T-helper 17 cell (primary cell): ENCODE results near the gene HOXA9. TPM values are rescaled to one million over a fixed set of nuclear protein-coding genes. Genes with fewer than 3 reads are reported as not detected.

Experiments
- ATAC-seq: fragments of 150-1000 bp; cut with Tn5 transposase; 2 replicates; pipeline ENCODE4 v1.10.0; 2021; ENCODE audit warnings: mild to moderate bottlenecking, moderate library complexity
- DNase-seq, 3 donors: peaks; one replicate each; pipeline versions ENCODE4 v3.0.0 to v3.0.0-alpha.2; 2020 to 2021
- H3K9me3 ChIP-seq: one replicate; pipeline ENCODE4 v1.7.0; 2013; ENCODE audit warnings: low read length, mild to moderate bottlenecking; ENCODE audit not compliant: control insufficient read depth, poor library complexity, severe bottlenecking
- H3K27ac Mint-ChIP-seq: one replicate; pipeline ENCODE4 v1.8.0; 2022; ENCODE audit warnings: mild to moderate bottlenecking, moderate library complexity, mixed read lengths
- H3K27me3 Mint-ChIP-seq: one replicate; pipeline ENCODE4 v1.8.0; 2022; ENCODE audit warnings: mixed read lengths
- H3K36me3 Mint-ChIP-seq: one replicate; pipeline ENCODE4 v1.8.0; 2022; ENCODE audit warnings: low read depth, mixed read lengths
- H3K4me1 Mint-ChIP-seq: one replicate; pipeline ENCODE4 v1.8.0; 2022; ENCODE audit warnings: mild to moderate bottlenecking, mixed read lengths
- H3K4me3 Mint-ChIP-seq: one replicate; pipeline ENCODE4 v1.8.0; 2022; ENCODE audit warnings: mild to moderate bottlenecking, moderate library complexity, mixed read lengths
- total RNA-seq, 4 donors: library from RNA in 2 of 4; stranded (reverse) in 2 of 4; gene quantifications; one replicate each; pipeline ENCODE4 v1.2.3 and lab custom pipeline; 2022 to 2026

The HOXA9 gene
- total RNA-seq, 2 donors from 2014 or later, result not detected

DNA sequence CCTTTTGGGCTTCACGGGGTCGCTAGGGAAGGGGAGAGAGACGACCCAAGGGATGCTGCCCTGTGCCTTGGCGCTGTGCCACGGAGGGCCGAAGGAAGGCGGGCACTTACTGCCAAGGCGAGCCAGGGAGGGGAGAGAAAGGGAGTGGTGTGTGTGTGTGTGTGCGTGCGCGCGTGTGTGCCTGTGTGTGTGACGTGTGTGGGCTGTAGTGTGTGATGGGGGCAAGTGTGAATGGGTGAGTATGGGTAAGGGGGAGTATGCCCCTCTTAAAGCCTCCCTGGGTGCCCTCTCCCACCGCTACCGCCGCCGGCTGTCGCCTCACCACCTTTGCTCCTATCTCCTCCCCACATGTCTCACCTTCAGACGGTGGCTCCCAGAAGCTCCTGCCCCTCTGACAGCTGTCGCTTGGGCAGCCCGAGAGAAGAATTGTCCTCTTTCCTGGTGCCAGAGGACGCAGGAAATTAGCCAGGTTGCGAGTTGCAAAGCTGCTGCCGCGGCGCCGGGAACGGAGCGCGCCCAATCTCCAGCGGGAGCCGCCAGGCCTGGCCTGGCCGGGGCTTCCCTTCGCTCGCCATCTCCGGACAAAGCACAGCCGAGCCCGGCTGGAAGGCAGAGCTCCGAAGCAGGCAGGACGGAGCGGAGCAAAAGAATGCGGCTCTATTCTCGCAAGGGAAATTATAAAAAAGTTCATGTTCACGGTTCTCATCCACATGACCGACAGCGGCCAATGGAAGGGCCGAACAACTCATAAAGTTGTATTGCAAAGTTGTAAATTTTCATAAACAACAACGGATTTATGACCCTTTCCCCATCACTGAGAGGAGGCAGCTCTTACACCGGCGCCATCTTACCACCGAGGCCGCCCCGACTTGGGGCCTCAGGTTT lies 13.2 kb downstream of the HOXA9 start, which contains the start of gene HOXA3:
TSS of gene HOXA3 (minus strand) at position 653 of the 885 bp plus-strand sequence. CDS start 41,943 bp downstream, outside the sequence.
- Mint-ChIP-seq H3K4me3 (peak within 1 kb of the TSS; percentile 85), H3K27me3 (peaks cover 90% of the 10 kb centered on the region), H3K4me1 (peaks cover 43% of the 10 kb centered on the region), H3K27ac (peak within 1 kb of the TSS; percentile 91), H3K36me3 (peaks cover 11% of the 10 kb centered on the region)
- ATAC-seq (no peak), DNase-seq (no peak)
- no peaks in the 10 kb centered on the region for H3K9me3 ChIP-seq

DNA sequence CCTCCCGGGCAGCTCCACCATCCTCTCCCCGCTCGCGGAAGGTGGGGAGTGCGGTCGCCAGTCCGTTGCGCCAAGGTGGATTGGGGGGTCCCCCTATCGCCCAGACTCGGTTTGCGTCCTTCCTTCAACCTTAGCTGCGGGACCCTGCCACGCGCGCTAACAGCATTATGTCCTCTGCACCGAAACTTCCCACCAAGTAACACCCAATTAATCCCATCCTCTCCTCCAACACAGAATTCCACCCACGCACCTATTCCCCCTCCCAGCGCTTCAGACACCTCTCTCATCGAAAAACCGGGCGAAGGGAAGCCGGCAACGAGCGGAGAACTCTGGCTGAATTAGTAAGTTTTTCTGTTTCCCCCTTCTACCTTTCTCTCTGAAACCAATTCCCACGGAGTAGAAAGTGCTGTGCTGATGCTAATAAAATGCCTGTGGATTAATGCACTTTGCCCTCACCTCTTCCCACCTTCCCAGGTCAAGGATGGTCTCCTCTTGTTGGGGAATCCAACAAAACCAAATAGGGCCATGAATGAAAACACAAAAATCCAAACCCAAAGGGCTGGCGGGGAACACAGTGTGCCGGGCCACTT lies 13.9 kb downstream of the HOXA9 start:
- H3K9me3 ChIP-seq, result no peaks in the 10 kb centered on the region
- Mint-ChIP-seq H3K27ac (peak overlapping the region; percentile 85), H3K4me3 (peak overlapping the region; percentile 85), H3K27me3 (peaks cover 93% of the 10 kb centered on the region), H3K4me1 (peaks cover 43% of the 10 kb centered on the region), H3K36me3 (peaks cover 13% of the 10 kb centered on the region)
- DNase-seq (no peak), ATAC-seq (no peak)

DNA sequence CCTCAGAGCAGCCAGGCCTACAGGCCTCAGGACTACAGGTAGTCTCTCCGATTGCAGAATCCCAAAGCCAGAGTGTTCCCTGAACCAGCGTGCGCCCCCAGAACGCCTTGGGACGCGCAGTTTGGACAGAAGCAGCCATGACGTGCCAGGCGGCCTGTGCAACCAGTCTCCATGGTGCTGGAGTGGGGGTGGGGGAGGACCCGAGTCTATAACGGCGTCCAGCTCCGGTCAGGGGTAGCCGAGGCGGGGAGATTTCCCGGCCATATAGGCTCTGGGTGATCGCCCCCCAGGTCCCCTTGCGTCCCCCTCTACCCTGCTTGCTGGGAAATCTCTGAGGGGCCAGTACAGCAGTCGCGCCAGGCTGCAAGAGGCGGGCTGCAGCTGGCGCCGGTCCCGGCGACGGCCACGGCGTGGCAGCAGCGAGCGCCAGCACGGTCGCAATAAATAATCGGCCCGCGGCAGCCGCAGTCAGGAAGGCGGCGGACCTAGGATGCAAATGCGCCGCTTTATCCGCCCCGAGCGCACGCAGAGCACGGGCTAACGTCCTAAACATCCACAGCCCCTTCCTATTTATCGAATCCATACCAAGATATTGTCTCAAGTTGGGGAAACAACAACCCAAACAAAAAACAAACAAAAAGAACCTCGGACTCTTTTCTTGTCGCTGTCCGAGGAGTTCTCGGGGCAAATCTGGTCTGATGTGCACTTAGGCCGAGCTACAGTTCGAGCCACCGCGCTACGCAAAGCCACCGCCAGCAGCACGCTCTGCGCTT lies 14.6 kb downstream of the HOXA9 start:
- peaks cover 43% of the 10 kb centered on the region for H3K4me1 Mint-ChIP-seq

DNA sequence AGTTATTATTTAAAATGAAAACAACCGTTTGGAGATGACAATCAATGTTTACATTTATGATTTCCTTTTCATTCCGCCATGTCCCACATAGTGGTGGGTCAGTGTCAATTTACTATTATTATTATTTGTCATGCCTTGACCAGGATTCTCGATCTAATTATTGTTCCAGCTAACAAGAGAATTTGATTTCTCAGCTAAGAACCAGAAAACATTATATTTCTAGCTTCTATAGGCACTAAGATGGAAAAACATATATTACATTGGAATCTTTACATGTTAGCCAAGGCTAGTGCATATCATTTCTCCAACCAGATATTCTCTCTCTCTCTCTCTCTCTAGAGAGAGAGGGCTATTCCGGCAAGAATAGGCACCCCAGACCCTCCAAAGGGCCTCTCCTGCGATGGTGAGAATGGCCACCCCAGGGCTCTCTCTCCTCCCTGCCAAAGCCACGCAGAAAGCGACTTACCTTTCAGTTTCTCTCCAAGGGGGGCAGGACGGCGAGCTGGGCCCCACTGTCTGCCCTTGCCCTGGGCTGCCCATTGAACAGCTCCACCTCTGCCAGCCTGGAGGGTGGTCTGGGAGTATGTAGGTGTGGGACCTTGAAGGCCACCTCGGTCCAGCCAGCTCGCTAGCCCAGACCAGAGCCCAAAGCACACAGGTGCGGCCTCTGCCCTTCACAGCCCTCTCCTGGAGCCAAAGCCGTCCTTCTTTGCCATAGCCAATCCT lies 15.3 kb downstream of the HOXA9 start:
- Mint-ChIP-seq H3K36me3 (peaks cover 14% of the 10 kb centered on the region), H3K4me3 (no peak overlapping the region), H3K4me1 (peaks cover 40% of the 10 kb centered on the region), H3K27me3 (peaks cover 94% of the 10 kb centered on the region), H3K27ac (no peak overlapping the region)
- ATAC-seq (no peak), DNase-seq (no peak)
- H3K9me3 ChIP-seq, result no peaks in the 10 kb centered on the region

More for the DNA sequence above, 14.6 kb downstream of the HOXA9 start:
- peaks cover 14% of the 10 kb centered on the region for H3K36me3 Mint-ChIP-seq
- peak overlapping the region; percentile 85 for H3K27ac Mint-ChIP-seq
- no peaks in the 10 kb centered on the region for H3K9me3 ChIP-seq
- H3K4me3 Mint-ChIP-seq, result peak overlapping the region; percentile 85
- H3K27me3 Mint-ChIP-seq, result peaks cover 94% of the 10 kb centered on the region
- ATAC-seq (peak; percentile 88), DNase-seq (peak; percentile 48 to 61 (median 56))

DNA sequence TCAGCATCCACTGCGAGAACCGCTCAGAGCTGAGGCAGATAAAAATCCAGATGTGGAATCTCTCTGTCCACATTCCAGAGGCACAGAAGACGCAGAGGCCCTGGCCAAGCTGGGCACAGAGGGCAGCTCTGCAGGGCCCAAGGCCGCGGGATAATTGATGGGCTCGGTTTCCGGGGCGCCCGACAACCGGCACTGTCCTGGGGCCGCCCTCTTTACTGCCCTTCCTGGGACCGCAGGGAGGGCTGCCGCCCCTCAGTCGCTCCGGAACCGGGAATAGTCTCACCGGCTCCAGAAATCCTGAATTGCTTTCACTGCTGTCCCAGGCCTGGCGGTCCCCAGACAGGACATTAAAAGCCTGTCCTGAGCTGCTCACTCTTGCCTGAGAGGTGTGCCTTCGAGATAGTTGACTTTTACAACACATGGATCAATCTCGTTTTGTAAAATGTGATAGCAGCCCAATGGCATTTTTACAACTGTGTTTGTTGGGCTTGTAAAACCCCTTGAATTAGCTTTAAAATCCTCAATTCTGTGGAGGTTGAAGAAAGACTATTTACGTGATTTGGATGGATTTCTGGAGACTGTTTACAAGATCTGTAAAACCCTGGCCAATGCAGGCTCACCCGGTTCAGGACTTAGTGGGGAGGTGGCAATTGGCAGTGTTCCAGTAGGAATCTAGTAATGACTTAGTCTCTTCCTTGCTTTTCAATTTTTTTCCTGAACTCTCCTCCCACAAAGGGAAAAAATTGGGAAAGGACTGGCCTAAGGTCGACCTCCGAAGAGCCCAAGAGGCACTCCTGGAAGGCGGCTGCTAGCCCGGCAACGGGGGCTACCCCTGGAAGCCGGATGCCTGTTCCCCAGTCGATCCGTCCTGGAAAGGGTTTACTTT lies 16.3 kb downstream of the HOXA9 start:
- Mint-ChIP-seq H3K4me3 (no peak overlapping the region), H3K36me3 (peaks cover 11% of the 10 kb centered on the region), H3K4me1 (peaks cover 32% of the 10 kb centered on the region), H3K27me3 (peaks cover 86% of the 10 kb centered on the region), H3K27ac (no peak overlapping the region)
- ATAC-seq, result no peak
- no peak for DNase-seq
- no peaks in the 10 kb centered on the region for H3K9me3 ChIP-seq

DNA sequence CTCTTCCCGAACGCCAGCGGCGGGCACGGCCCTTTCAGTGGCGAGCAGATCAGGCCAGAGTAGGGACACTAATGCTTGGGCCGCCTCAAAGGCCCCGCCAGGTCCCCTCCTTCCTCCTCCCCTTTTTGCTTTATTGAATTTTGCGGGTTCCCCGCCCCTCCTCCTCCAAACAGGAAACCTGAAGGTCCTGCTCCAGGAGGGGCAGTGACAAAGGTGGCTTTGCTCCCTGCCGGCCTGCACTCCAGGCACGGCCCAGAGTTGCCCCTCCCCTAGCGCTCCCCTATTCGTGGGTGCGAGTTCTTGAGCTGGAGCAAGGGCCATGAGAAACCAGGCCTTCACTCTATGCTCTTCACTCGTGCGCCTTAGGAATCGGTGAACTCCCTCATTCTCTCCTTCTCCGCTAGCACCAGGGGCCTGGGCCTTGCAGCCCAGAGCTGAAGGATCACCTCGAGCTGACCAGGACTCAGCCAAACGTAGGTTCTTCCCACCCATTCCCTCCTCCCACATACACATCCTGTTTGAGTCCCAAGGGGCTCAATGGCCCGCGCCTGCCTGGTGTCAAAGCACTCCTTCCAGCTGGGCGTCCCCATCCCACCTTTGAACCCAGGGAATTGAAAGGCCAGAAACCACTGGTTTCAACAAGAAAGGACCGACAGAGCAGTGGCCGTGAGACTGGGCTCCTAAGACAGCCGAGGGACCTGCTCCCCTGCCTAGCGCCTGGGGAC lies 17.1 kb downstream of the HOXA9 start:
- H3K27ac Mint-ChIP-seq, result peak overlapping the region; percentile 59
- DNase-seq, result no peak

DNA sequence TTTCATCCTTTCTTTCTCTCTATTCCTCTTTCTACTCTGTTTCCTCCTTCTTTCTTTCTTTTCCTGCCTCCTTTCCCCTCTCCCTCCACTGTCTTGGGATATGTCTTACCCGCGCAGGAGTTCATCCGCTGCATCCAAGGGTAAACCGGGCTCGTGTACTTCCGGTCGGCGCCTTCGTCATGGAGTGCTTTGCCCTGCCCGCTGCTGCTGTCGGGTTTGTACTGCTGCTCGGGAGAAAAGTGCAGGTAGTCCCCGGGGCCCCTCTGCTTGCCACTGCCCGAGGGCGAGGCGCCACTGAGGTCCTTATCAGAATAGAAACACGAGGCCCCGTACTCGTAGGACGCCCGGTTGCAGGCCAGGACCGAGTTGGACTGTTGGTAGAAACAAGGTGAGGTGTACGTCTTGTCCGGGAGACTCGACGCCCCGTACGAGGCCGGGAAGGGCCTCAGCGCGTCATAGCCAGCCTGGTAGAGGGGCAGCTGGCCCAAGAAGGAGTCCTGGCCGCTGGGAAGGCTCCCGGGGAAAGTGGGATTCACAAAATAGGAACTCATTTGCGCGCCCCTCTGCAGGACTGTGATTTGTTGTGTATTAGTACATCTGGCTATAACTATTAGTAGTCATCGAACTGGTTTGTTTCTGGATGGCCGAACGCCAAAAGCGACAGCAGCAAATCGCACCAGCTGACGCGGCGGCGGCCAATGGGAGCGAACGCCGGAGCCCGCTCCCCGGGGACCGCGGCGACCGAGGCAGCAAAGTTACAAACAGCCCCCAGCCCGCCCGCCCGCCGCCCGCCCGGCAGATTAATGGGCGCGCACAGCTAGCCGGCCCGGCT lies 17.9 kb downstream of the HOXA9 start, which contains the start of gene HOXA6:
TSS of gene HOXA6 (minus strand) at position 576 of the 832 bp plus-strand sequence. CDS start at position 551, 25 bp downstream.
- Mint-ChIP-seq H3K36me3 (peaks cover 8% of the 10 kb centered on the region), H3K4me3 (peak within 1 kb of the TSS; percentile 39), H3K27me3 (peaks cover 83% of the 10 kb centered on the region), H3K4me1 (peaks cover 31% of the 10 kb centered on the region), H3K27ac (peak within 1 kb of the TSS; percentile 59)
- DNase-seq, result no peak
- ATAC-seq, result no peak
- no peaks in the 10 kb centered on the region for H3K9me3 ChIP-seq

More for the DNA sequence above, 17.1 kb downstream of the HOXA9 start:
- no peak for ATAC-seq
- peaks cover 29% of the 10 kb centered on the region for H3K4me1 Mint-ChIP-seq
- peaks cover 8% of the 10 kb centered on the region for H3K36me3 Mint-ChIP-seq
- peaks cover 80% of the 10 kb centered on the region for H3K27me3 Mint-ChIP-seq
- peak overlapping the region; percentile 39 for H3K4me3 Mint-ChIP-seq
- H3K9me3 ChIP-seq, result no peaks in the 10 kb centered on the region

DNA sequence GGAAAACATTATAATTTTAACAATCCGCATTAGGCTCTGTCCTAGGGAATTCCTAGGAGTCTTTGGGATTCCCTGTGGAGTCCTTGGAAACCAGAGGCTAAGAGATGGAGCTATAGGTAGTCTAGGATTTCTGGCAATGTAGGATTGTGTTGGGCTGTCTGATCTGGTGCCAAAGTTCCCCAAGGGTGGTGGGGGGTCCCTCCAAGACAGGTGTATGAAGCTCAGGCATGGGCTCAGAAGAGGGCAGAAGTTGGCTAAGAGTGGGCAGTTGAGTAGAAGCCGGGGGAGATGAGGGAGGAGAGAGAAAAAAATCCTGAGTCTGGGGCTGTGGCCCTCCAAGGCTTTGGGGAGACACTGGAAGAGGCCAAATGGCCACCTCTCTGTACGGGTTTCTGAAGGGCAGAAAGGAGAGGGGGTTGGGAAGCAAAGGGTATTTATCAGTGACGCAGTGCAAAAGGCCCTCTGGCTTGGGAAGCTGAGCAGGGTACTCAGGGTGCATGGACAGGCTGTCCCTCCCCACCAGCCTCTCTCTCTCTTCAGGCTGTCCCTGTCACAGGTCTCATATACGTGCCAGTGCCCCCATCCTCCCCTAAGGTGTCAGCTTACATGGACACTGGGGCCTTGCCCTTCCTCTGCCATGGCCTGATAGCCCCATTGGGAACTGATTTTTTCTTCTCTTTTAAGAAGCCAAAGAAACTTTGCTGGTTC lies 18.7 kb downstream of the HOXA9 start:
- no peak overlapping the region for H3K4me3 Mint-ChIP-seq
- peaks cover 6% of the 10 kb centered on the region for H3K36me3 Mint-ChIP-seq
- ATAC-seq, result no peak
- peaks cover 24% of the 10 kb centered on the region for H3K4me1 Mint-ChIP-seq
- H3K27me3 Mint-ChIP-seq, result peaks cover 83% of the 10 kb centered on the region
- H3K27ac Mint-ChIP-seq, result no peak overlapping the region
- no peaks in the 10 kb centered on the region for H3K9me3 ChIP-seq
- no peak for DNase-seq

DNA sequence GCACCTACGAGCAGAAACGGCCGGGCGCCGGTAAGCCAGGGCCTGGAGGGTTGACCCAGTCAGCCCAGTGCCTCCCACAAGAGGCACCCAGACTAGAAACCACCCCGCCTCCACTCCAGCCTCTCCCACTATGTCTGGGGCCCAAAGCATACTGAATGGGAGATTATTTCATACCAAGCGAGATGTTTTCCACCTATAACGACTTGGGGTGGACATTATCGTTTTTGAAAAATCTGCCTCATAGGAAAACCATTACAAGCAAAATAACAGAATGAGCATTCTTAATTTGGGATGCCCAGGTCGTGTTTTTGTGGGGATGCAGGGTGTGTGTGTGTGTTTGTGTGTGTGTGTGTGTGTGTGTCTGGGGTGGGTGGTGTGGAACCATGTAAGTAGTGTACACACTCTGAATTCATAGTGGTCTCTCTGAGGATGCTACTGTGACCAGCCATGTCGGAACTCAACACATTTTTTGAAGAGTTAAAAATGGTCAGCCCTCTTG lies 19.4 kb downstream of the HOXA9 start:
- H3K27me3 Mint-ChIP-seq, result peaks cover 82% of the 10 kb centered on the region
- peaks cover 17% of the 10 kb centered on the region for H3K4me1 Mint-ChIP-seq
- H3K4me3 Mint-ChIP-seq, result no peak overlapping the region
- H3K36me3 Mint-ChIP-seq, result peaks cover 5% of the 10 kb centered on the region
- DNase-seq, result no peak
- H3K27ac Mint-ChIP-seq, result no peak overlapping the region
- no peak for ATAC-seq
- no peaks in the 10 kb centered on the region for H3K9me3 ChIP-seq

DNA sequence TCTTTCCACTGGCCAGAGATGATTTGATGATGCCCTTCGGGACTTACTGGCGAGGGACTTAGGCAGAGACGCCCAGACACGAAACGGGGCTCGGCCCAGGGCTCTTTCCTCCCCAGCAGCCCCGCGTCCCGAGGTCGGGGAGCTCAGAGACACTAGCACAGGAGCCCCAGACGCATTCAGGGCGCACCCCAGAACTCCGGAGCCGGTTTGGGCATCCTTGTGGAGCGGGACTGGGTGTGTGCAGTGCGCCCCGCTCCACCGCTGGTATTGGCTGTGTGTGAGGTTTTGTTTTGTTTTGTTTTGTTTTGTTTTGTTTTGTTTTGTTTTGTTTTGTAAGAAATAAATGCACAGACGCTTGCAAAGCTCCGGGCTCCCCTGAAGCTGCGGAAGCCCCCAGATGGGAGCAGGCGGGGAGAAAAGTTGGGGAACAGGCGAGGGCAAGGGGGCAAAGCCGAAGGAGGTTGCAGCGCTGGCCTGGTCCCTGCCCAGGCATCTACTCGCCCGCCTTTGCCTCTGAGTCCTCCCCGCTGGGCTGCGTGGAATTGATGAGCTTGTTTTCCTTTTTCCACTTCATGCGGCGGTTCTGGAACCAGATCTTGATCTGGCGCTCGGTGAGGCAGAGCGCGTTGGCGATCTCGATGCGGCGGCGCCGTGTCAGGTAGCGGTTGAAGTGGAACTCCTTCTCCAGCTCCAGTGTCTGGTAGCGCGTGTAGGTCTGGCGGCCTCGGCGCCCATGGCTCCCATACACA lies 20.0 kb downstream of the HOXA9 start:
- H3K27ac Mint-ChIP-seq, result no peak overlapping the region
- no peak for ATAC-seq
- H3K27me3 Mint-ChIP-seq, result peaks cover 76% of the 10 kb centered on the region

More for the DNA sequence above, 20.0 kb downstream of the HOXA9 start:
- Mint-ChIP-seq H3K4me1 (peaks cover 12% of the 10 kb centered on the region), H3K36me3 (peaks cover 2% of the 10 kb centered on the region), H3K4me3 (no peak overlapping the region)
- DNase-seq, result no peak
- H3K9me3 ChIP-seq, result no peaks in the 10 kb centered on the region
